Progenitor cell of endocrine pancreas (in vitro differentiated cells): ENCODE data around the gene MTF1. TPM values are rescaled to one million over a fixed set of nuclear protein-coding genes. Genes with fewer than 3 reads are reported as not detected.

ENCODE experiments used
- DNase-seq: peaks from one replicate; pipeline ENCODE4 v3.0.0; 2021; ENCODE audit warnings: low spot score; ENCODE audit not compliant: unreplicated experiment
- H3K27ac Mint-ChIP-seq: 2 replicates; pipeline ENCODE4 v1.8.0; 2021; ENCODE audit warnings: mild to moderate bottlenecking, moderate library complexity, mixed read lengths
- H3K27me3 Mint-ChIP-seq: 2 replicates; pipeline ENCODE4 v1.8.0; 2021; ENCODE audit warnings: mixed read lengths
- H3K36me3 Mint-ChIP-seq: 2 replicates; pipeline ENCODE4 v1.8.0; 2022; ENCODE audit warnings: mixed read lengths; ENCODE audit not compliant: insufficient read depth
- H3K4me1 Mint-ChIP-seq: 2 replicates; pipeline ENCODE4 v1.8.0; 2021; ENCODE audit warnings: low read depth, mixed read lengths
- H3K4me3 Mint-ChIP-seq: 2 replicates; pipeline ENCODE4 v1.8.0; 2021; ENCODE audit warnings: low read depth, mild to moderate bottlenecking, moderate library complexity, mixed read lengths
- H3K9me3 Mint-ChIP-seq: 2 replicates; pipeline ENCODE4 v1.8.0; 2021; ENCODE audit warnings: low read depth, mixed read lengths
- total RNA-seq: library from RNA; stranded (reverse); gene quantifications from 2 replicates; pipeline ENCODE4 v1.2.1, GENCODE V29; 2021
- TF ChIP-seq, protein P1 (sequence below): fragments of 200-600 bp; sonication (generic); IDR thresholded peaks from one replicate; pipeline ENCODE4 v1.5.0; 2021; ENCODE audit warnings: antibody characterized with exemption, mild to moderate bottlenecking; ENCODE audit not compliant: unreplicated experiment

Gene MTF1
- total RNA-seq, 1 donor from 2014 or later: 15.3 TPM

DNA sequence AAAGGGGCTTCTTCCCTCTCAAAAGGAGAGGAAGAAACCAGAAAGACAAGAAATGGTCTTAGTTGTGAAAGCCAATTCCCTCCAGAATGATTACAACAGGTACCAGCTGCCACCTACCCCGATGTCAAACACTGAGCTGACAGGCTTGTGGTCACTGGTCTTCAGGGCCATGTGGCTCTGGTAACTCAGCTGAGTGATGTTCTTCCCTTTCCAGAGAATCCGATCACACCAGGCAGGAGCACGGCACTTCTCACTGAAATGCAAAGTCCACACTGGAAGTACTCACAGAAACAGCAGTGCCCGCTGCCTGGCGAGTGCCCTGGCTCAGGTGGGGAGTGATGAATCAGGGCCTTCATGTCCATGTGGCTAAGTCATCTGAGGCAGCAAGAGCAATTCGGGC is 18.7 kb upstream of the MTF1 start:
- TF ChIP-seq, protein P1, sequence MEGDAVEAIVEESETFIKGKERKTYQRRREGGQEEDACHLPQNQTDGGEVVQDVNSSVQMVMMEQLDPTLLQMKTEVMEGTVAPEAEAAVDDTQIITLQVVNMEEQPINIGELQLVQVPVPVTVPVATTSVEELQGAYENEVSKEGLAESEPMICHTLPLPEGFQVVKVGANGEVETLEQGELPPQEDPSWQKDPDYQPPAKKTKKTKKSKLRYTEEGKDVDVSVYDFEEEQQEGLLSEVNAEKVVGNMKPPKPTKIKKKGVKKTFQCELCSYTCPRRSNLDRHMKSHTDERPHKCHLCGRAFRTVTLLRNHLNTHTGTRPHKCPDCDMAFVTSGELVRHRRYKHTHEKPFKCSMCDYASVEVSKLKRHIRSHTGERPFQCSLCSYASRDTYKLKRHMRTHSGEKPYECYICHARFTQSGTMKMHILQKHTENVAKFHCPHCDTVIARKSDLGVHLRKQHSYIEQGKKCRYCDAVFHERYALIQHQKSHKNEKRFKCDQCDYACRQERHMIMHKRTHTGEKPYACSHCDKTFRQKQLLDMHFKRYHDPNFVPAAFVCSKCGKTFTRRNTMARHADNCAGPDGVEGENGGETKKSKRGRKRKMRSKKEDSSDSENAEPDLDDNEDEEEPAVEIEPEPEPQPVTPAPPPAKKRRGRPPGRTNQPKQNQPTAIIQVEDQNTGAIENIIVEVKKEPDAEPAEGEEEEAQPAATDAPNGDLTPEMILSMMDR: no peak
- no peaks in the 10 kb centered on the region for H3K4me1 Mint-ChIP-seq
- H3K4me3 Mint-ChIP-seq: no peak overlapping the region
- no peak for DNase-seq
- no peak overlapping the region for H3K27ac Mint-ChIP-seq
- H3K9me3 Mint-ChIP-seq: no peaks in the 10 kb centered on the region
- H3K27me3 Mint-ChIP-seq: no peaks in the 10 kb centered on the region
- peaks cover 12% of the 10 kb centered on the region for H3K36me3 Mint-ChIP-seq

DNA sequence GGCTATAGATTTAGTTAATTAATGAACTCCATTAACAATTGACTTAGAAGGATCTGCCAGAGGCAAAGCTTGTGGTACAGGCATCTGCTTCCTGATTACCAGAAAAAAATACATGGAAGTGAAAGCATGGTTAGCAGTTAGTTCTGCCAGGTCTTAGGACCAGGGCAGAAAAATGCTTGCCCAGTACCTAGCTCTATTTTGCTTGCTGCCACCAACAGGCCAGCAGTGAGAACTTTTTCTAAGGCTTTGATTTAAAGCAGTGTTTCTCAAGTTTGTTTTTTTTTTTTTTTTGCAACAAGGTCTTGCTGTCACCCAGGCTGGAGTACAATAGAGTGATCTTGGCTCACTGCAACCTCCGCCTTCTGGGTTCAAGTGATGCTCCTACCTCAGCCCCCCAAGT is 16.4 kb upstream of the MTF1 start:
- DNase-seq: no peak
- TF ChIP-seq, protein P1: no peak
- Mint-ChIP-seq H3K27me3 (no peaks in the 10 kb centered on the region), H3K4me3 (no peak overlapping the region), H3K9me3 (no peaks in the 10 kb centered on the region), H3K27ac (no peak overlapping the region), H3K36me3 (peaks cover 11% of the 10 kb centered on the region), H3K4me1 (no peaks in the 10 kb centered on the region)

DNA sequence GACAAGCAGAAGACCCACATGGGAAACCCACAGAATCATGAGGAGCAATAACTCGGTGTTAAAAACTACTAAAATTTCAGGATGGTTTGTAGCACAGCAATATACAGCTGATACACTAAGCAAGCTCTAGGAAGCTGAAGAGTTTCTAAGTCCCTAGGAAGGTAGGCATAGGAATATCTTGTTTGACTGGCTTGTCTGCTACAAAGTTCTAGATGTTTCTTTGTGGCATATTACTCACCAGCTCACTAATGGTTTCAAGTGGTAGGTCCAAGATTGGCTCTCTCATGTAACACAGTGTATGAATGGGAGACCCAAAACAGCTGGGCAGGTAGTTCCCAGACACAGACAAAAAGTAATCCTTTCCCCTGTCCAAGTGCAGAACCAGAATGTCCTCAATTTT is 13.3 kb upstream of the MTF1 start:
- Mint-ChIP-seq H3K4me1 (no peaks in the 10 kb centered on the region), H3K27ac (no peak overlapping the region), H3K9me3 (no peaks in the 10 kb centered on the region), H3K4me3 (no peak overlapping the region), H3K27me3 (no peaks in the 10 kb centered on the region), H3K36me3 (peaks cover 8% of the 10 kb centered on the region)
- TF ChIP-seq, protein P1: no peak
- DNase-seq: no peak

DNA sequence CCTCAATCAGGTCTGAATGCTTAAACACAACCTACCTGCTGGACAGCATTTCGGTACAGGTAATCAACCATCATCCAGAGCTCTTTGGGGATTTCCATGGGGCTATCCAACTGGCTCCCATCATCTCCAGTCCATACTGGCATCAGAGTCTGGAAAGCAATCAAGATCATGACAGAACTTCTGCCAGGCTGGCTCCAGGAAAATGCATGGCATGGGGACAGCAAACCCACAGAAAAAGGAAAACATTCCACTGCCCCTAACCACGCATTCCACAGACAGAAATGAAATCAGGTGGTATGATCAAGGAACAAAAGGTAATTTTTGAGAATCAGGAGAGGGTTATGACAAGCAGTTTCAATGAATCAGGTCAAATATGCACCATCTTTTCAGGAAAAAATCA is 9.1 kb upstream of the MTF1 start:
- Mint-ChIP-seq H3K9me3 (no peaks in the 10 kb centered on the region), H3K27me3 (no peaks in the 10 kb centered on the region), H3K36me3 (peaks cover 9% of the 10 kb centered on the region), H3K27ac (no peak overlapping the region), H3K4me1 (no peaks in the 10 kb centered on the region), H3K4me3 (no peak overlapping the region)
- DNase-seq: no peak
- TF ChIP-seq, protein P1: no peak

DNA sequence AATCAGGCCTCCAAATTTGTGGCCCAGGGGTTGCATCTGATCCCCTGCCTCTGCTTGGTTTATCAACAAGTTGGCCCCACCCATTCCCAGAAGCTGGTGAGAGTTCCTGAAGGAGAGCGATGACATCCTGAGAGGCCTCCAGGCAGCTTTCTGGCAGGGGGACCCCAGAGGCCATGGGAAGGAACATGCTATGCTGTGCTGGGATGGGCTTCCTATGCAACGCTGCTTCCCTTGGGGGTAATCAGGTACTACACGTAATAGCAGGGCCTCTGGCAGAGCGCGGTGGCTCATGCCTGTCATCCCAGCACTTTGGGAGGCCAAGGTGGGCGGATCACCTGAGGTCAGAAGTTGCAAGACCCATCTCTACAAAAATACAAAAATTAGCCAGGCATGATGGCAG is 8.4 kb upstream of the MTF1 start:
- Mint-ChIP-seq H3K36me3 (peaks cover 9% of the 10 kb centered on the region), H3K9me3 (no peaks in the 10 kb centered on the region), H3K27ac (no peak overlapping the region), H3K27me3 (no peaks in the 10 kb centered on the region), H3K4me1 (no peaks in the 10 kb centered on the region), H3K4me3 (no peak overlapping the region)
- DNase-seq: no peak
- TF ChIP-seq, protein P1: no peak
